ENCODE results near the gene TIMM44.
A peak's percentile ranks its signal among the peaks of the same experiment; 100 is the strongest.
"Not testable (repeated sequence)": the region's sequence is repeated elsewhere in the genome, so short reads cannot be mapped to it uniquely, and the experiment has no call there.

Gene TIMM44

GRCh38 chr19:7927605-7928333, 15.7 kb downstream of the TIMM44 start:
- peak overlapping the region; percentile 80 for H3K27ac ChIP-seq
- no peak for DNase-seq (ENCODE audit: low read depth, low spot score)

GRCh38 chr19:7926727-7927604, 16.5 kb downstream of the TIMM44 start:
- DNase-seq (ENCODE audit: low read depth, low spot score): no peak
- H3K27ac ChIP-seq: no peak overlapping the region

DNA sequence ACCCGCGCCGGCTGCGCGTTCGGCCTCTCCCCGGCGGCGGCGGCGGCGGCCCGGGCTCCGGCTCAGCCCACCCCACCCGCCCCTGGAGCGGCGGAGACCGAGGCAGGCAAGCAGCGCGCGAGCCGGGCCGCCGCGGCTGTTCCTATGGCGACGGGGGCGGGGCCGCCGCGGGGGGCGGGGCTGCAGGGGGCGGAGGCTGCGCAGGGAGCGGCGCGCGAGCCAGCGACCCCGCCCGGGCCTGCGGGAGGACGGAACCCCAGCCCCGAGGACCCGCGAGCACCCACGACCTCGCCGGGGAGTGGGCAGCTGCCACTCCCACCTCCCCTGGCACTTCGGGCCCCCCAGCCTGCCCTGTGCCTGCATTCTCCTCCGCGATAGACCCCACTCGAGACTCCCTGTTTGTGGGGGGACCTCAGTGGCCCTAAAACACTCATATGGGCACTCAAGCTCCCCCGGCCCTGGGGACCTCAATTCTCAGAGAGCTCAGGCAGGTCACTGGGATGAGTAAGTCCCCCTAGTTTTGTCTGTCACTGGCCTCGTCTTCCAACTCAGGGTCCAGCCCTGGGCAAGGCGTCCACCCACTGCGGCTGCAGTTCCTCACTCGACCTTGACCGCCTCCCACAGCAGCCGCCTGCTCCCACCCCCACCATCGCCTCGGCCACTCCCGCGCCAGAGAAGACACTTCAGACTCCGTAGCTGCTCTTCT, 17.3 kb downstream of the TIMM44 start, which contains the start of gene CTXN1:
CTXN1 (minus strand) TSS at position 115 of the 706 bp plus-strand sequence. CDS start 597 bp downstream, outside the sequence.
- DNase-seq (ENCODE audit: low read depth, low spot score): no peak
- no peak within 1 kb of the TSS for H3K27ac ChIP-seq

- no peak overlapping the region for H3K27ac ChIP-seq
- no peak for DNase-seq (ENCODE audit: low read depth, low spot score)
Observed at GRCh38 chr19:7925171-7925851, 18.2 kb downstream of the TIMM44 start.

GRCh38 chr19:7924651-7925170, 18.8 kb downstream of the TIMM44 start:
- H3K27ac ChIP-seq: no peak overlapping the region

DNA sequence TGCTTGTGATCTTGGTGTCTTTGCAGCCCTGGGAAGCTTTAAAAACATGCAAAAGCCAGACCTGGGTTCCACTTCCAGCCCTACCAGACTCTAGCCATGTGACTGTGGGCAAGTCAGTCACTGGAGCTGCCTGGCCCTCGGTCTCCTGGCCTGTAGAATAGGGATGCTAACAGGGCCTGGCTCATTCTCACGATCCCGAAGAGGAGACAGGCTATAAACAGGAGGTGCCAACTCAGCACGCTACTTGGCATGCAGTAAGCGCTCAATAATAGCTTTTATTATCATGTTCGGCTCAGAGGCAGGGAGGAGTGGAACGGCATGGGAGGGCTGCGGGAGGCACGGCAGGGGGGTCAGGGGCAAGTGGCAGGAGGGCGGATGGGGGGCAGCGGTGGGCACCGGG, 19.2 kb downstream of the TIMM44 start:
- DNase-seq (ENCODE audit: low read depth, low spot score): no peak

More at GRCh38 chr19:7924651-7925170, 18.8 kb downstream of the TIMM44 start:
- no peak for DNase-seq (ENCODE audit: low read depth, low spot score)

DNA sequence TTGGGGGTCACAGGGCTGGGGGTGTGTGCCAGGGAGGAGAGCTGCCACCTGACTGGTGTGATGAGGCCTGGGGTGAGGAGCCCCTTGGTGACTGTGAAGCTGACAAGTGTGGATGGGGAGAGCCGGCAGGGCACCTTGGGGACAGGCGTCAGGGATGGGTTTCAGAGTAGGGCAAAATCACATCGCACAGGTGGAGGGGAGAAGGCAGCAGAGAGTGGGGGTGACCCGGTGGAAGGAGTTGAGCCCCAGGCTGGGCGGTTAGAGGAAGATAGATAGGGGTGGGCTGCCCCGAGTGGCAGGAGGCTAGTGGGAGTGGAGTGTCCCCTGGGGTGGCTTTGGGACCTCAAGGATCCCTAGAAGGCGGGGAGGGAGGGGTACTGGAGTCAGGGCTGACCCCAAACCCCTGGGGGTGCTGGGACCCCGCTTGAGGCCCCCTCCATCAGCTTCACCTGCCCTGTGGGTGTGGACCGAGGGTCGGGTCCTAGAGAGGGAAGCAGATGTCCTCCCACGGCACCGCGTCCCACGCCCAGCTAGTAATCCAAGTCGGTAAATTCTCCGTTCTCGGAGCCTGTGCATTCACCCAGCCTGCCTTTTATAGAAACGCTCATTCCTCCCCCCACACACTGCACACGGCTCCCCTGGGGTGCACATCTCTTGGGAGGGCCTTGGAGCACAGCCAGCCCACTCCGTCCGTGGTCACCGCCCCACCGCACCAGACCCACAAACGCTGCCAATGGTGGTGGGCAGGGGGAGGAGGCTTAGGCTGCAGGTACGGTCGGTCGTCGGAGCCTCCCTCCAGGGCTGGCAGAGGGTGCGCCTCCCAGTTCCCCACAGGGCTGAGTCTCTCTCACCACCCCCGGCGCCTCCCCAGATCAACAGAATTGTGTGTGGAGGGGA, 19.9 kb downstream of the TIMM44 start:
- no peak for DNase-seq (ENCODE audit: low read depth, low spot score)

More for the DNA sequence above, 19.2 kb downstream of the TIMM44 start:
- H3K27ac ChIP-seq: no peak overlapping the region

DNA sequence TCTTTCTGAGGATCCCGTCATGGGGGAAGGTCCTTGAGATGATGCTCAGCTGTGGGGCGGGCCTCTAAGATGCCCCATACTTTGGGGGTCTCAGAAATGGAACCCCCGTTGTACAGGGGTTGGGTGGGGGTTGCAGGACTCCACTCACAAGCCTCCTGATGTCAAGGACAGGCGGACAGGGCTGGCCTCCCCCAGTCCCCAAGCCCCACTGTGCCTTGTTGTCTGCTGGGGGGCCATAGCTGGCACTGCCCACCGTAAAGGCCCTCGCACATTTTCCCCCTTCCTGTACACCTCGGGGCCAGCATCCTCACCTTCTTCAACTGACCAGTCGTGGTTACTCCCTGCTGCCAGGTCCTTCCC, 20.6 kb downstream of the TIMM44 start:
- DNase-seq (ENCODE audit: low read depth, low spot score): no peak
- H3K27ac ChIP-seq: no peak overlapping the region

More for the DNA sequence above, 19.9 kb downstream of the TIMM44 start:
- H3K27ac ChIP-seq: no peak overlapping the region

DNA sequence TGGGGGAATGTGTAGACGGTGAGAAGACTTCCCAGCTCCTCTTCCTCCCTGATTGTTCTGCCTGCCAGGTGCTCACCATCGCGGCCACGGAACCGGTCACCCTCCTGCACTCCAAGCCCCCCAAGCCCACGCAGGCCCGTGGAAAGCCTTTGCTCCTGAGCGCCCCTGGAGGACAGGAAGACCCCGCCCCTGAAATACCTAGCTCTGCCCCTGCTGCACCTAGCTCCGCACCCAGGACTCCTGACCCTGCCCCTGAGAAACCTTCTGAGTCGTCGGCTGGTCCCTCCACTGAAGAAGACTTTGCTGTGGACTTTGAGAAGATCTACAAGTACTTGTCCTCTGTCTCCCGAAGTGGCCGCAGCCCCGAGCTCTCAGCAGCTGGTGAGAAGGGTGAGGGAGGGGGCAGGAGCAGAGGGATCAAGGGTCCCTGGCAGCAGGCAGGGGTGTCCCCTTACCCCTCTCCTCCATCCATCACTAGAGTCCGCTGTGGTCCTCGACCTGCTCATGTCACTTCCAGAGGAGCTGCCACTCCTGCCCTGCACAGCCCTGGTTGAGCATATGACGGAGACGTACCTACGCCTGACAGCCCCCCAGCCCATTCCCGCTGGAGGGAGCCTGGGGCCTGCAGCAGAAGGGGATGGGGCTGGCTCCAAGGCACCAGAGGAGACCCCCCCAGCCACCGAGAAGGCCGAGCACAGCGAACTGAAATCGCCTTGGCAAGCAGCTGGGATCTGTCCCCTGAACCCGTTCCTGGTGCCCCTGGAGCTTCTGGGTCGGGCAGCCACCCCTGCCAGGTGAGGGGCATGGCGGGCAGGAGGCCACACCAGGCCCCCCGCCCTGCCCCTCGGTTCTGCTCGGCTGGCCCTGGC, 21.3 kb downstream of the TIMM44 start:
- peak overlapping the region; percentile 85 for H3K27ac ChIP-seq
- DNase-seq (ENCODE audit: low read depth, low spot score): no peak

GRCh38 chr19:7921302-7921966, 22.0 kb downstream of the TIMM44 start:
- H3K27ac ChIP-seq: peak overlapping the region; percentile 85
- DNase-seq (ENCODE audit: low read depth, low spot score): no peak

DNA sequence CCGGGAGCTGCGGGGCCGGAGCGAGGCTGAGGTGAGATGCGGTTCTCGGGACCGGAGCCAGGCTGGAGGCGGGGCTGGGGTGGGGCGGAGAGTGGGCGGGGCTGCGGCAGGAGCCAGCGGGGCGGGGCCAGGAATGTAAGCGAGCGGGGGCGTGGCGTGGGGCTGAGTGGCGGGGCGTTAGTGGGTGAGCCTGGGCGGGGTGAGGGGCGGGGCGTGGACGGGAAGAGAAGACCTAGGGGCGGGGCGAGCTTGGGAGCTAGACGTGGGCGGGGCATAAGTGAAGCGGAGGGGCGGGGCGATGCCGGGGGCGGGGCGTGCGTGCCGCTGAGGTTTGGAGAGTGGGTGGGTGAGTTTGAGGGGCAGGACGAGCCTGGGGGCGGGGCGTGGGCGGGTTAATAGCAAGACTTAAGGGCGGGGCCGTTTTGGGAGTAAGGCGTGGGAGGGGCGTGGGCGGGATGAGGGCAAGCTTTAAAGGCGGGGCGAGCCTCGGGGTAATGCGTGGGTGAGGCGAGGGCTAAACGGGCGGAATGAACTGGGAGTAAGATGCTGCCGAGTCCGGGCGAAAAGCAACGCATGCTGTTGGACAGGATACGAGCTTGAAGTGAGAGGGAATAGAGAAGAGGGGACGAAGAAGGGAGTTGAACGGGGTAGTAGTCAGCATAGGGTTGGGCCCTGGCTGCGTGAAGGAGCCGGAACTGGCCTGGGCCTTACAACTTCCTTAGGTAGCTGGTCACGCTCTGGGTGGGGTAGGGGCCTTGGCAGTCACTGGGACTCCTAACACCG, 22.8 kb downstream of the TIMM44 start:
- DNase-seq (ENCODE audit: low read depth, low spot score): peak; percentile 72
- H3K27ac ChIP-seq: peak overlapping the region; percentile 85

- peak within 1 kb of the TSS; percentile 85 for H3K27ac ChIP-seq
- peak; percentile 61 for DNase-seq (ENCODE audit: low read depth, low spot score)
Observed at GRCh38 chr19:7919610-7920518, 23.6 kb downstream of the TIMM44 start, which contains the start of gene SNAPC2. TSS of gene SNAPC2 (plus strand) at chr19:7920338. CDS start at chr19:7920367, 29 bp downstream.

DNA sequence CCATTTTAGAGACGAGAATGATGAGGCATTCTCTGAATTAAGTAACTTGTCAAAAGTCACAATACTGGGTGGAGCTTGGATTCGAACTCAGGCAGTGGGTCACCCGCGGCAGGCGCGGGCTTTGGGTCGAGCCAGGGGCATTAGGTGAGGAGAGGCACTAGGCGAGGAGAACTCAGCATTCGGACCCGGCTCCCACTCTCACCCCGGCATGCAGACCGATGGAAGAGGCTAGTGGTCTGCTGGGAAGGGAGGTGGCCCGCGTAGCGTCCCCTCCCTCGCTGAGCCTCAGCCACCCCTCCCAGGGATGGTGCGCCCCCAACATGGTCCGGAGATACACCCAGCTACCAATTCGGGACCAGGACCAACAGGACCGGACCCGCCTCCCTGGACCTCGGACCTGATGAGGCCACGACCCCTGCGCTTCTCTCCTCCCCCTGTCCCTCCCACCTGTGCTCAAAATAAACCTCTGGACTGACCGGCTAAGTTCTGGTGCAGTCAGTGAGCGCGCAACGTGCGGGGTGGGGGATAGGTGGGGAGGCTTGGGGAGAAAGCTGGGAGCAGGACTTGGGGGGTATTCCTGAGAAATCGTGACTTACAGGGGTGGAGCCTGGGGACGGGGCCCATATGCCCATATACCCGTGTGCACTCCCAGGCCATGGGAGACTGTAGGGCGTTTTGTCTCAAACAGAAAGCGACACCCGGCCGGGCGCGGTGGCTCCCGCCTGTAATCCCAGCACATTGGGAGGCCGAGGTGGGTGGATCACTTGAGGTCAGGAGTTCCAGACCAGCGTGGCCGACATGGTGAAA, 24.6 kb downstream of the TIMM44 start:
- DNase-seq (ENCODE audit: low read depth, low spot score): no peak
- H3K27ac ChIP-seq: no peak overlapping the region

- H3K27ac ChIP-seq; DNase-seq (ENCODE audit: low read depth, low spot score): not testable (repeated sequence)
Observed at GRCh38 chr19:7918062-7918614, 25.3 kb downstream of the TIMM44 start.
